Natural killer cell treated with Interleukin-12 subunit alpha and Interleukin-12 subunit beta and Interleukin-15 and Interleukin-18, amount 100 ng/mL, for 72 hours (primary cell): Measurements from ENCODE around the gene NDFIP1. TPM values are rescaled to one million over a fixed set of nuclear protein-coding genes. Genes with fewer than 3 reads are reported as not detected.
"Not testable (repeated sequence)": the region's sequence is repeated elsewhere in the genome, so short reads cannot be mapped to it uniquely, and the experiment has no call there.

Source experiments
- ATAC-seq, 2 donors: fragments of 150-1000 bp; cut with Tn5 transposase in 1 of 2; sonication (Bioruptor Pico), chemical (Tn5 transposase) in 1 of 2; 2 replicates each; pipeline ENCODE4 v1.10.0; 2021
- DNase-seq: peaks from one replicate; pipeline ENCODE4 v3.0.0; 2022; ENCODE audit warnings: low spot score
- H3K27ac Mint-ChIP-seq, 2 donors: 1 replicate in 1 of 2; 2 replicates in 1 of 2; pipeline ENCODE4 v1.8.0; 2022; ENCODE audit warnings: mixed read lengths in 2 of 2, mild to moderate bottlenecking in 1 of 2, moderate library complexity in 1 of 2
- H3K27me3 Mint-ChIP-seq, 2 donors: 1 replicate in 1 of 2; 2 replicates in 1 of 2; pipeline ENCODE4 v1.8.0; 2022; ENCODE audit warnings: mixed read lengths in 2 of 2
- H3K36me3 Mint-ChIP-seq: one replicate; pipeline ENCODE4 v1.8.0; 2022; ENCODE audit warnings: mixed read lengths
- H3K4me1 Mint-ChIP-seq, 2 donors: 1 replicate in 1 of 2; 2 replicates in 1 of 2; pipeline ENCODE4 v1.8.0; 2022; ENCODE audit warnings: low read depth in 2 of 2, mixed read lengths in 2 of 2, mild to moderate bottlenecking in 1 of 2
- H3K4me3 Mint-ChIP-seq: one replicate; pipeline ENCODE4 v1.8.0; 2022; ENCODE audit warnings: mixed read lengths
- H3K9me3 Mint-ChIP-seq: 2 replicates; pipeline ENCODE4 v1.8.0; 2022; ENCODE audit warnings: mixed read lengths
- total RNA-seq, 2 donors: library from RNA; stranded (reverse); gene quantifications; one replicate each; pipeline ENCODE4 v1.2.3, GENCODE V29; 2022

NDFIP1 gene
- total RNA-seq, 2 donors from 2014 or later = 24.2 to 24.4 TPM

DNA sequence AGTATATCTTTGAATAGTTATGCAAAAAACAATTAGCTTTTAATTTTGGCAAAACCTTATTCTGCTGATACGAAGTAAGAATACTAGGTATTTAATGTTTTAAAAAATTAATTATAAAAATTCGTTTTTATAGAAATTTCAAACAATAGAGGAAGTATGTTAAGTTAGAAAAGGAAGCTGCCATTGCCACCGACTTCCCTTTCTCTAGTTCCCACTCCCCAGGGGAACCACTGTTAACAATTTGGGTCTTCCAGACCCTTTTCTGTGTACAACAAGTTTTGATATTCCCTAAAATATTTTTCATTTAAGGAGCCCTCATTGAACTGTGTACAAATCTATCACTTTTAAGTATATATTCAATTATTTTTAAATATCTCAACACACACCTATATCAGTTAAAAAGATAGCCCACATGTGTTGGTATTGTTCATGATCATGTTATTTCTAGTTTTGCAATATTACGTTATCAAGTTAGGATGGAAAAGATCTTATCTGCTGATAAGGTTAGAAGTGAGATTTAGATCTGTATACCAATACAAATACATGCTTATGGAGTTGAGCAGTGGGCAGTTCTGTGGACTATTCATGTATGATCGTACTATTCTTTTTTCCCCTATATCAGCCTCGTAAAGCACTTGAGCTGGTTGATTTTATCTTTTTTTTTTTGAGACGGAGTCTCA is 25.9 kb downstream of the NDFIP1 start:
- H3K9me3 Mint-ChIP-seq = no peaks in the 10 kb centered on the region
- no peak overlapping the region for H3K4me3 Mint-ChIP-seq
- H3K4me1 Mint-ChIP-seq = peaks cover 0 to 5% of the 10 kb centered on the region in 2 donors
- DNase-seq = no peak
- H3K36me3 Mint-ChIP-seq = peaks cover 6% of the 10 kb centered on the region
- H3K27me3 Mint-ChIP-seq = no peaks in the 10 kb centered on the region
- H3K27ac Mint-ChIP-seq = no peak overlapping the region
- no peak for ATAC-seq

DNA sequence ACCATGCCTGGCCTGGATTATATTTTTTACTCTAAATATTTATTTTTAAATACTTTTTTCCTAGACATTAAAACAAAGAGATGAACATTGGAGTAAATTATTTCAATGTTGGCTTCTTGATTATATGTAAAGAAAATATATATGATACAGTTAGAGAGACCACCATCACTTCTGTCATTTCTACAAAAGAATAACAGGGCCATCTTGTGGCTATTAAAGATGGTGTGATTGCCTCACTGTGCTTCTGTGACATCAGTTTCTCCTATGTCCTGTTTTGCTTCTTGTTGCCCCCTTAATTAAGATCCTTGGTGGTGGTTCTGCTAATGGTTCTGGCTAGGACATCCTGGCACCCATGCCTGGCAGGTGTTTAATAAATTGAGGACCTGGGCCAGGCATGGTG is 32.9 kb downstream of the NDFIP1 start:
- Mint-ChIP-seq H3K36me3 (peaks cover 6% of the 10 kb centered on the region), H3K9me3 (no peaks in the 10 kb centered on the region), H3K4me3 (no peak overlapping the region), H3K27ac (no peak overlapping the region), H3K4me1 (peaks cover 0 to 5% of the 10 kb centered on the region in 2 donors), H3K27me3 (no peaks in the 10 kb centered on the region)
- no peak for ATAC-seq
- no peak for DNase-seq

DNA sequence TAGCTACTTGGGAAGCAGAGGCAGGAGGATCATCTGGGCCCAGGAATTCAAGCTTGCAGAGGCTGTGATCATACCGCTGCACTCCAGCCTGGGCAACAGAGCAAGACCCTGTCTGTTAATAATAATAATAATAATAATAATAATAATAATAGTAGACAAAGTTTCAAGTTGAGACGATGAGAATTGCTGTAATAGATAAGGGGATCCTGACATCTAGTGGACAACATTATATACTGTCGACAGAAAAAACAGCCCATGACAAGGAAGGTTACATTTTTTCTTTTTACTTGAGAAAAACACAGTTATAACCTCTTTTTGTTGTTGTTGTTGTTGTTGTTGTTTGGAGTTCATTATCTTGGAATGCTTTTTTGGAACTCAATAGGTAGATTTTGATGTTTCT is 35.3 kb downstream of the NDFIP1 start:
- Mint-ChIP-seq H3K27ac (no peak overlapping the region), H3K9me3 (no peaks in the 10 kb centered on the region), H3K27me3 (no peaks in the 10 kb centered on the region), H3K4me1 (no peaks in the 10 kb centered on the region), H3K4me3 (no peak overlapping the region), H3K36me3 (peaks cover 8% of the 10 kb centered on the region)
- ATAC-seq (no peak), DNase-seq (no peak)

DNA sequence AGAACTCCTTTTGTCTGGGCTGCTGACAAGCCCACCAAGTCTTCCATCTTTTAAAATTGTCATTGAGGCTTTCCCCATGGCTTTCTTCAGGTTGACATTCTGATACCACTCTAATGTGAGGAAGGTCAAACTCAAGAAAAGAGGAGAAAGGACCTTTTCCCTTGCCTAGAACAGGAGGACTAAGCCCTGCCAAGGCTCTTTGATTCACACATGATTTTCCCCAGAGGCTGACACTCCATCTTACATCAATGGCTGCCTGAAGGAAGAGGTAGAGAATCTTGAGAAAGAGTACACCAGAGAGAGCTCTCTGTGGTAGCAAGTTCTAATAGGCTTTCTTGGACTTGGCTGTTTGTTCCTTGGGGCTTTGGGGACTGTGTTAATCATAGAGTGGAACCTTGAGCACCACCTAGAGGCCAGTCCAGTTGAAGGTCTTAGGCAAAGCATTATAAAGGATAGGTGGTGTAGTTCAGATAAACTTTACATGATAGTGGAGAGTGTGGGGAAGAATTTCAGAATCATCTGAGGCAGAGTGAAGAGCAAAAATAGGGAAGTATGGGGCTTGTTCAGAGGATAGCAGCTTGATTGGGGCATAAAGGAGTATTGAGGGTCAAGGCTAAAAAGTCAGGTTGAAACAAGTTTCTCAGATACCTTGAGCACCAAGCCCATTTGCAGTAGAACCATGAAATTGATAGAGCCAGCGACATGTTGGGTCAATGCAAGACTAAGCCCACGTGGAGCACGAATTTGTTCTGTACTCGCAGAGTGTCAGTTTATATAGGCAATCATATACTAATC is 36.7 kb downstream of the NDFIP1 start:
- ATAC-seq = peak; percentile 68 to 73
- Mint-ChIP-seq H3K9me3 (no peaks in the 10 kb centered on the region), H3K36me3 (peaks cover 8% of the 10 kb centered on the region), H3K27ac (no peak overlapping the region), H3K4me3 (no peak overlapping the region), H3K4me1 (no peaks in the 10 kb centered on the region), H3K27me3 (no peaks in the 10 kb centered on the region)
- DNase-seq = peak; percentile 63

DNA sequence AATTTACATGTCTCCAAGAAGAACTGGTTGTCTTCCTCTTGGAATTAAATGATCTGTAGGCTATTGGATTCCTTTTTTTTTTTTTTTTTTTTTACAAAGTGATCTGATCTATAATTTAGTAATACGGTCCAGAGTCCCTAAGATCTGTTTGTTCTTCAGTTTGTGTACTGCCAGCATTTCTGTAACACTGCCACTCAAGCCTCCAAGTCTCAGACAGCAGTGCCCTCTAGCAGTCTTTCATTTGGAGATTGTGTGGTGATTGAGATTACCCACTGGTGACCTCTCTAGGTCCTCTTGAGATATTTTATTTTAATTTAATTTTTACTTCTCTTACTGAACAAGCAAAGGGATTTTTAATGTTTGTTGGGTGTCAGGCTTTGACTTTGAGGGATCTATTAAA is 40.8 kb downstream of the NDFIP1 start:
- no peak overlapping the region for H3K27ac Mint-ChIP-seq
- DNase-seq = no peak
- H3K9me3 Mint-ChIP-seq = no peaks in the 10 kb centered on the region
- H3K4me1 Mint-ChIP-seq = no peaks in the 10 kb centered on the region
- no peak overlapping the region for H3K4me3 Mint-ChIP-seq
- peaks cover 8% of the 10 kb centered on the region for H3K36me3 Mint-ChIP-seq
- H3K27me3 Mint-ChIP-seq = no peaks in the 10 kb centered on the region
- ATAC-seq = no peak

DNA sequence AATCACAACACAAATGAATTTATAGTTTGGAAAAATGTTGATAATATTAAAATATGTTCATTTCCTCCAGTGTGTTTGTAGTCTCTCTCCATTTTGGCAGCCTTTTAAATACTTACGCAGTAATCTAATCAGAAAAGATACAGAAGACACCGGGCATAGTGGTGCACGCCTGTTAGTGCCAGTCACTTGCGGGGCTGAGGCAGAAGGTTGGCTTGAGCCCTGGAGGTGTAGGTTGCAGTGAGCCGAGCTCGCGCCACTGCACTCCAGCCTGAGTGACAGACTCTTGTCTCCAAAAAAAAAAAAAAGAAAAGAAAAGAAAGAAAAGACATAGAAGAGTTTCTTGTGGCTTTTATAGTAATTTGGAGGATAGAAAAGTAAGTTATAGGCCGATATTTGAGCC is 41.9 kb downstream of the NDFIP1 start:
- H3K4me1 Mint-ChIP-seq = no peaks in the 10 kb centered on the region
- ATAC-seq = no peak
- peaks cover 8% of the 10 kb centered on the region for H3K36me3 Mint-ChIP-seq
- no peaks in the 10 kb centered on the region for H3K27me3 Mint-ChIP-seq
- H3K9me3 Mint-ChIP-seq = no peaks in the 10 kb centered on the region
- no peak for DNase-seq
- no peak overlapping the region for H3K27ac Mint-ChIP-seq
- H3K4me3 Mint-ChIP-seq = no peak overlapping the region

DNA sequence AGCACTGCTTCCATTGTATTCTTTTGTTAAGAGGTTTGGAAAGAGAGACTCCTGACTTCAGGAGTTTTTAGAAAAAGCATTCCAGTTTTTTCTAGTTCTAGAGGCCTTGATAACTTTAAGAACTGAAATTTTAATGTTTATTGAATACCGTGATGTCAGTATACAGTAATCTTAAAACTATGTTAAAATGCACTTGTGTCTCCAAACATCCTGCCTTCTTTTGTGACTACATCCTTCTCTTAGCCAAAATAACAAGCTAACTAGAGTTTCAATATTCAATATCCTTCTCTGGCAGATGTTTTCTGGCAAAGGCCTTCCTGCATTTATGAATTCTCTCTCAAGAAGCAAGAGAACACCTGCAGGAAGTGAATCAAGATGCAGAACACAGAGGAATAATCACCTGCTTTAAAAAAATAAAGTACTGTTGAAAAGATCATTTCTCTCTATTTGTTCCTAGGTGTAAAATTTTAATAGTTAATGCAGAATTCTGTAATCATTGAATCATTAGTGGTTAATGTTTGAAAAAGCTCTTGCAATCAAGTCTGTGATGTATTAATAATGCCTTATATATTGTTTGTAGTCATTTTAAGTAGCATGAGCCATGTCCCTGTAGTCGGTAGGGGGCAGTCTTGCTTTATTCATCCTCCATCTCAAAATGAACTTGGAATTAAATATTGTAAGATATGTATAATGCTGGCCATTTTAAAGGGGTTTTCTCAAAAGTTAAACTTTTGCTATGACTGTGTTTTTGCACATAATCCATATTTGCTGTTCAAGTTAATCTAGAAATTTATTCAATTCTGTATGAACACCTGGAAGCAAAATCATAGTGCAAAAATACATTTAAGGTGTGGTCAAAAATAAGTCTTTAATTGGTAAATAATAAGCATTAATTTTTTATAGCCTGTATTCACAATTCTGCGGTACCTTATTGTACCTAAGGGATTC is 43.1 kb downstream of the NDFIP1 start:
- H3K36me3 Mint-ChIP-seq = peaks cover 8% of the 10 kb centered on the region
- H3K4me1 Mint-ChIP-seq = no peaks in the 10 kb centered on the region
- no peak overlapping the region for H3K27ac Mint-ChIP-seq
- no peak for ATAC-seq
- no peaks in the 10 kb centered on the region for H3K9me3 Mint-ChIP-seq
- H3K27me3 Mint-ChIP-seq = no peaks in the 10 kb centered on the region
- peak; percentile 68 for DNase-seq
- no peak overlapping the region for H3K4me3 Mint-ChIP-seq

DNA sequence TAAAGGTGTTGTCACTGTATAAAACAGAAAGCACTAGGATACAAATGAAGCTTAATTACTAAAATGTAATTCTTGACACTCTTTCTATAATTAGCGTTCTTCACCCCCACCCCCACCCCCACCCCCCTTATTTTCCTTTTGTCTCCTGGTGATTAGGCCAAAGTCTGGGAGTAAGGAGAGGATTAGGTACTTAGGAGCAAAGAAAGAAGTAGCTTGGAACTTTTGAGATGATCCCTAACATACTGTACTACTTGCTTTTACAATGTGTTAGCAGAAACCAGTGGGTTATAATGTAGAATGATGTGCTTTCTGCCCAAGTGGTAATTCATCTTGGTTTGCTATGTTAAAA is 43.8 kb downstream of the NDFIP1 start:
- no peaks in the 10 kb centered on the region for H3K27me3 Mint-ChIP-seq
- no peak overlapping the region for H3K27ac Mint-ChIP-seq
- H3K36me3 Mint-ChIP-seq = peaks cover 4% of the 10 kb centered on the region
- no peak overlapping the region for H3K4me3 Mint-ChIP-seq
- H3K9me3 Mint-ChIP-seq = no peaks in the 10 kb centered on the region
- H3K4me1 Mint-ChIP-seq = no peaks in the 10 kb centered on the region
- ATAC-seq (no peak), DNase-seq (no peak)

DNA sequence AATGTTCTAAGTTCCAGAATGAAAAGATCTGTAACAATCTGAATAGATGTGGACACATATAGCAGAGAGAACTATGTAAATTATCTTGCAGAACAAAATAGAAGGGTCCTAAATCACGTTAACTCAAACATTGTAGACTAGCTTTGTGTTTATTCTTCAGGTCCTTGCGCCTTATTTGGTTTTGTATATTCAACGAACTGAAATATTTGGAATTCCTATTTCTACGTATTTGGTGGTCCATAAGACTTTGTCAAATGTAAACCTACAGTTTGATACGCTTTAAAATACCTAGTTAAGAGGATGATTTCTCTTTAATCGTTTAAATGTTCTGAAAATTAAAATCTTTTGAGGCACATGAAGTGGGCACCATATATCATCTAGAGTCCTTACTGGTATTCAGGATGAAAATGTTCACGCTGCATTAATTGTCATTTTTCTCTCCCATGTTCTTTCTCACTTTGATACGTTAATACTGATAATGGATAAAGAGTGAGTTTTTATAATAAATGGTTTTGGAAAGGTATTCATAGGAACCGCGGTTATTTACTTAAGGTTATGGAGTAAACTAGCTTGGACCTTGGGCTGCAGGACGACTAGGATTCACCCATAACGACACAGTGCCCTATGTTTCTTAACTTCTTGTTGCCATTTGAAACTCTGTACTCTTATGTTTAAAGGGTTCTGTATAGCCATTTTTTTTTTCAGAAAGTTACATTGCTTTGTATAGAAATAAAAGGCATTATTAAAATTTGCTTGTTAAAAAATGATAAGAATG is 45.3 kb downstream of the NDFIP1 start:
- H3K36me3 Mint-ChIP-seq = no peaks in the 10 kb centered on the region
- no peak overlapping the region for H3K27ac Mint-ChIP-seq
- H3K4me1 Mint-ChIP-seq = no peaks in the 10 kb centered on the region
- DNase-seq (no peak), ATAC-seq (no peak)
- H3K4me3 Mint-ChIP-seq = no peak overlapping the region
- no peaks in the 10 kb centered on the region for H3K27me3 Mint-ChIP-seq
- H3K9me3 Mint-ChIP-seq = no peaks in the 10 kb centered on the region

DNA sequence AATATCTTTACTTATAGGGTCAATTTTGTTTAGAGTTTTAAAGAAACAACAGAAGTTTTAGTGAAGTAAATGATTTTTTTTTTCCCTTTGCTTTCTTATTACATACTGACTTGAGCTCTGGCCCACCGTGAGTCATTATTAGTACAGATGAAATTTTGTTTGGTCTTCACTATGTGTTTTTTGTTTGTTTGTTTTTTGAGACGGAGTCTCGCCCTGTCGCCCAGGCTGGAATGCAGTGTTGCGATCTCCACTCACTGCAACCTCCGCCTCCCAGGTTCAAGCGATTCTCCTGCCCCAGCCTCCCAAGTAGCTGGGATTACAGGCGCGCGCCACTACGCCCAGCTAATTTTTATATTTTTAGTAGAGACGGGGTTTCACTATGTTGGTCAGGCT is 45.9 kb downstream of the NDFIP1 start:
- not testable (repeated sequence) for H3K36me3 Mint-ChIP-seq

DNA sequence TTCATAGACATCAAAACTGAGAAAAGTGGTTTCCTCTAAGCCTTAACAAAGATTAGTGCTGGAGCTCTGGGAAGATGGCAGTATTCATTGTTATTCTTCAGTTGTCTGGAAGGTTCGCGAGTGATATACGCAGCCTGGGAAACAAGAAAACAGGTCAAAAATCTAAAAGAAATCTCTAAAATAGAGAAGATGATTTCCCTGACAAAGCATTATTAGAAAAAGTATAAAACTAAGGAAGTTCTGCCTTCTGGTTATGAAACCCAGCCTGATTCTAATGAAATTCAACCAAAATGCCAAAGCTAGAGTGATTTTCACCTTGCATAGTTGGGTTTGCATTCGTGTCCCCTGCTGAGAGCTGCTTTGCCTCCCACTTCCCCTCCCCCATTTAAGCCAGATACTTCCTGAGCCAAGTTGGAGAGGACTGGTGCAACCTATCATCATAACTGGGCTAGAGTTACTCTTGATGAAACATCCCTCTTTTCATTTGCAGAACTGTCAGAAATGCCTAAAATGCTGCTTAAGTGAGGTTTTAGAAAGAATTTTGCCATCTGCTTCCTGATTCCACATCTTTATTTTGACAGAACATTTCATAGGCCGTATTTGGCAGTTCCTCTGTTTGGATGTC is 48.4 kb downstream of the NDFIP1 start:
- no peaks in the 10 kb centered on the region for H3K4me1 Mint-ChIP-seq
- H3K4me3 Mint-ChIP-seq = no peak overlapping the region
- no peaks in the 10 kb centered on the region for H3K9me3 Mint-ChIP-seq
- H3K27me3 Mint-ChIP-seq = no peaks in the 10 kb centered on the region
- H3K27ac Mint-ChIP-seq = no peak overlapping the region
- no peak for ATAC-seq
- H3K36me3 Mint-ChIP-seq = no peaks in the 10 kb centered on the region
- DNase-seq = no peak

More for the DNA sequence above, 45.9 kb downstream of the NDFIP1 start:
- not testable (repeated sequence) for H3K9me3 Mint-ChIP-seq, ATAC-seq, H3K27me3 Mint-ChIP-seq, H3K27ac Mint-ChIP-seq, H3K4me3 Mint-ChIP-seq, DNase-seq, H3K4me1 Mint-ChIP-seq

DNA sequence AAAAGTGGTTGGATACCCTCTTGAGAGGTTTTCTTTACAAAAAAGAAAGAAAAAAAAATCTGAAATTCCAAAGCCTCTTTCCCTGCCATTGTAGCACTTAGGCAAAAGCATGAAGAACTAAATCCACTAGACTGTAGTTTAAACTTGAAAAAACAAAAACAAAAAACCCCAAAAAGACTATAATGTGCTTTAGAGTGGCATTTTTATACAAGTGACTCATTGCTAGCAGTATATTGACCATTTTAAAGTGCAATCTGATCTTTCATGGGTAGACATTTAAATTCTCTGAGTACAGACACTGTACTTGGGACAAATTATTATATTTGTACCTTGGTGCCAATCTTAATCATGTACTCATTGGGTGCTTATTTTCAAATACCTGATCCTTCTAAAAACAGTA is 50.8 kb downstream of the NDFIP1 start:
- H3K36me3 Mint-ChIP-seq = no peaks in the 10 kb centered on the region
- DNase-seq (no peak), ATAC-seq (no peak)
- no peaks in the 10 kb centered on the region for H3K9me3 Mint-ChIP-seq
- no peak overlapping the region for H3K27ac Mint-ChIP-seq
- H3K4me1 Mint-ChIP-seq = no peaks in the 10 kb centered on the region
- no peaks in the 10 kb centered on the region for H3K27me3 Mint-ChIP-seq
- no peak overlapping the region for H3K4me3 Mint-ChIP-seq

DNA sequence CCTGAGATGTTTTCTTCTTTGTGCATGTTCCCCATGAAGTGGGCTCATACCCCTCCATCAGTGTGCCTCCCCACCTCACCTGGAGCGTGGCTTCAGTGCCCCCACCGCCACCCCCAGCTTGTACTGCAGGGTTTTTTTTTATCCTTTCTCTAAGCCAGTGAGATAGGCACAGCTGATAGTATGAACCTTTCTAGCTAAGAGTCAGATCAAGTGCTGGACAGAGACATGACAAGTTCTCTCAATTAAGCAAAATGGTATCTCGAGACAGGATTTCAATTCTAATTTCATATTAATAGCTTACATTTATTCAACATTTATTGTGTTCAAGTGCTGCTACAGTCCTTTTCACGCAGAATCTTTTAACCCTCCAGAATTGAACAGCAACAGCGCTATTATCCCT is 55.7 kb downstream of the NDFIP1 start:
- no peak overlapping the region for H3K27ac Mint-ChIP-seq
- no peaks in the 10 kb centered on the region for H3K36me3 Mint-ChIP-seq
- H3K4me3 Mint-ChIP-seq = no peak overlapping the region
- DNase-seq (no peak), ATAC-seq (no peak)
- H3K9me3 Mint-ChIP-seq = no peaks in the 10 kb centered on the region
- no peaks in the 10 kb centered on the region for H3K27me3 Mint-ChIP-seq
- no peaks in the 10 kb centered on the region for H3K4me1 Mint-ChIP-seq
